Astrocyte of the cerebellum (primary cell): ENCODE results near the gene DENND4A.

ENCODE experiments used
- DNase-seq: peaks from one replicate; pipeline ENCODE4 v3.0.0-alpha.2; 2011; ENCODE audit warnings: low read depth
- H3K4me3 ChIP-seq: 2 replicates; pipeline ENCODE4 v1.5.1; 2011; ENCODE audit warnings: mild to moderate bottlenecking, low read depth, low read length, moderate library complexity
- in situ Hi-C: cut with HindIII; loops from 2 replicates; pipeline ENCODE4 v1.10.0; 2017; ENCODE audit warnings: low sequenced_read_pairs
- TF ChIP-seq, protein P1 (sequence below): IDR thresholded peaks from 2 replicates; pipeline ENCODE4 v1.5.1; 2012; ENCODE audit warnings: low read length, low read depth, moderate library complexity, mild to moderate bottlenecking; ENCODE audit errors: missing control alignments

The DENND4A gene

DNA sequence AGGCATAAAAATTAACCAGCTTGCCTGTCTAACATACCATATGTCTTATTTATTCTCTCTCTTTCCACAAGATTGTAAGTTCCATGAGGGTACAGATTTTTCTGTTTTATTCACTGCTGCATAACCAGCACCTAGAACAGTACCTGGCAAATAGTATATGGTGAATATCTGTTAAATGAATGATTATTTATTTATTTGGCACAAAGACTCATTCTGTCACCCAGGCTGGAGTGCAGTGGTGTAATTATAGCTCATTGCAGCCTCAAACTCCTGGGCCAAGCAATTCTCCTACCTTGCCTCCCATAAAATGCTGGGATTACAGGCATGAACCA is 24.9 kb downstream of the DENND4A start:
- DNase-seq = no peak
- TF ChIP-seq, protein P1, sequence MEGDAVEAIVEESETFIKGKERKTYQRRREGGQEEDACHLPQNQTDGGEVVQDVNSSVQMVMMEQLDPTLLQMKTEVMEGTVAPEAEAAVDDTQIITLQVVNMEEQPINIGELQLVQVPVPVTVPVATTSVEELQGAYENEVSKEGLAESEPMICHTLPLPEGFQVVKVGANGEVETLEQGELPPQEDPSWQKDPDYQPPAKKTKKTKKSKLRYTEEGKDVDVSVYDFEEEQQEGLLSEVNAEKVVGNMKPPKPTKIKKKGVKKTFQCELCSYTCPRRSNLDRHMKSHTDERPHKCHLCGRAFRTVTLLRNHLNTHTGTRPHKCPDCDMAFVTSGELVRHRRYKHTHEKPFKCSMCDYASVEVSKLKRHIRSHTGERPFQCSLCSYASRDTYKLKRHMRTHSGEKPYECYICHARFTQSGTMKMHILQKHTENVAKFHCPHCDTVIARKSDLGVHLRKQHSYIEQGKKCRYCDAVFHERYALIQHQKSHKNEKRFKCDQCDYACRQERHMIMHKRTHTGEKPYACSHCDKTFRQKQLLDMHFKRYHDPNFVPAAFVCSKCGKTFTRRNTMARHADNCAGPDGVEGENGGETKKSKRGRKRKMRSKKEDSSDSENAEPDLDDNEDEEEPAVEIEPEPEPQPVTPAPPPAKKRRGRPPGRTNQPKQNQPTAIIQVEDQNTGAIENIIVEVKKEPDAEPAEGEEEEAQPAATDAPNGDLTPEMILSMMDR = no peak
- H3K4me3 ChIP-seq = no peak overlapping the region
- in situ Hi-C loops = no loop called here

DNA sequence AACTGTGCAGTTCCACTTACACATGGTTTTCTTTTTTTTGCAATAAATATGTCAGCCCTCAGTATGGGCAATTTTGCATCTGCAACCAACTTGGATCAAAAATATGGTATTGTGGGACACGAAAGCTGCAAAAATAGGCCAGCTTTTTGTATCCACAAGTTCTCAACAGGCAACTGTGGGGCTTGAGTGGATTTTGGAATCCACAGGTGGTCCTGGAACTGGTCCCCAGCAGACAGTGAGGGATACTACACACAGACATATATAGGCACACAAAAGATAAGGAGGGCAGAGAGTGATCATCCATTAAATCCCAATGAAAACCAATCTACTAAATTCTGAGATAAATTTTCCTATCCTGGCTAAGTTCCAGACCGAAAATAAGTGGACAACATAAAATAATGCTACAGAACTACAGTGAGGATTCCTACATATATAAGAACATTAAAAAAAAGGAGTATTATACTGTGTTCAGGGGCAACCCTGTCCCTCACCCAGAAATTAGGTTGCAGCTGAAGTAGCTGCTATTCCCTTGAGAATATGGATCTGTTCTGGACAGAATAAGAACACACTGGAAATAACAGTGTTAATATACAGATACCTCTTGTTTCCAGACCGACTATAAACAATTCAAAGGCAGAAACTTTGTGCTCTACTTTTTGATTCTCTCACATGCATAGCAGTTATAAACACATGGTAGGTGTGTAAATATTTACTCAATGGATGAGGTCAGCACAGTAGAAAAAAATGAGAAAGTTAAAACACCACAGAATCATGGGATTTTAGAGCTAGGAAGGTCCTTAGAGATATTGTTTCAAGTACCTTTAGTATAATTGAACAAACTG is 25.4 kb downstream of the DENND4A start:
- TF ChIP-seq, protein P1 = no peak
- H3K4me3 ChIP-seq = no peak overlapping the region
- in situ Hi-C loops = no loop called here
- no peak for DNase-seq

DNA sequence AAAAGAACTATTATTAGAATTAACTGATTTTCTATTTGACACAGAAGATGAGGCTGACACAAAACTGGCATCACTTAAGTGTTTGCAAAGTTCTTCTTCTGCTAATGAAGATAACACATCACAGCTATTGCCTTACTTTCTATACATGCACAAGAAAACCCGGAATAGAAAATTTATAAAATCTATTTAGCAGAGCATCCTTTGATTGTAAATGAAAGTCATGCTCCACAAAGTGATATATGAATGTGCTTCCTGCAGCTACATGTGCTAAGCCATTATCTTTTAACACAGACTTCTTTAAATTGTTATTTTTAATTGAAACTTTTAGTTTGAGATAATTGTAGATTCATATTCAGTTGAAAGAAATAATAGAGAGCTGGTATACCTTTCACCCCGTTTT is 27.0 kb downstream of the DENND4A start:
- TF ChIP-seq, protein P1 = no peak
- in situ Hi-C loops = no loop called here
- no peak for DNase-seq
- H3K4me3 ChIP-seq = no peak overlapping the region

DNA sequence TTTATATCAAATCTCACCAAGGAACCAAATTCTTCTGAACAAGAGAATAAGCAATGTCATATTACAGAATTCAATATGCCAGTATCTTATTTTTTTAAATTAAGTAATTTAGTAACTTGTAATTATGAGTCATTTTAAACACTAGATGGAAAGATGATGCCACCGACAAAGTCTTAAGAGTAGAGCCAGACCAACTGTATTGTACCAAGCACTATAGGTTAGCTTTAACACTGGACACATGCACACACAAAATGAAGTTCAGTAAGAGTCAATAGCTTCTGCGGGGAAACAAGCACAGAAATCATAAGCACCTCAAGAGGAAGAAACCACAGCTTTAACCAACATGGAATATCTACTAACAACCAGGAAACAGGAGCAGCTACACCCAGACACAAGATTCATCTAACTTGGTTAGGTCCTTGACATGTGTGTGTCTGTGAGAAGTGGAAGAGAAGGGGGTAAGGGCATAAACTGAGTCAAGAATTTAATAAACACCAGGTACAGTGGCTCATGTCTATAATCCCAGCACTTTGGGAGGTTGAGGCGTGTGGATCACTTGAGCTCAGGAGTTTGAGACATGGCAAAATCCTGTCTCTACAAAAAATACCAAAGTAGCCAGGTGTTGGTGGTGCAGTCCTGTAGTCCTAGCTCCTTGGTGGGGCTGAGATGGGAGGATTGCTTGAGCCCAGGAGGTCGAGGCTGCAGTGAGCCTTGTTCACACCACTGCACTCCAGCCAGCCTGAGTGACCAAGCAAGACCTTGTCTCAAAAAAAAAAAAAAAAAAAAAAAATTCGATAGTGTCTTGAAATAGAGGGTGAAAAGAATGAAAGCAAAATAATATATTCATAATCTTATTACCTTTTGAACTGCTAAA is 28.9 kb downstream of the DENND4A start:
- in situ Hi-C loops = no loop called here
- TF ChIP-seq, protein P1 = no peak
- no peak for DNase-seq
- no peak overlapping the region for H3K4me3 ChIP-seq

DNA sequence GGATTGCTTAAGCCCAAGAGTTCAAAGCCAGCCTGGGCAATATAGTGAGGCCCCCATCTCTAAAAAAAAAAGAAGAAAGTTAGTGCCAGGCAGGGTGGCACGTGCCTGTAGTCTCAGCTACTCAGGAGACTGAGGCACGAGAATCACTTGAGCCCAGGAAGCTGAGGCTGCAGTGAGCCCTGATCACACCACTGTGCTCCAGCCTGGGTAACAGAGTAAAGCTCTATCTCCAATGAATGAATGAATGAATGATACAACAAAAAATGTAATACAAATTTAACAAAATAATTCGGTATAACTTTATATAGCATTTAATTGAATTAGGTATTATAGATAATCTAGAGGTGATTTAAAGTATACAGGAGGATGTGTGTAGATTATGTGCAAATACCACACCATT is 29.7 kb downstream of the DENND4A start:
- in situ Hi-C loops = no loop called here
- TF ChIP-seq, protein P1 = no peak
- H3K4me3 ChIP-seq = no peak overlapping the region
- DNase-seq = no peak

DNA sequence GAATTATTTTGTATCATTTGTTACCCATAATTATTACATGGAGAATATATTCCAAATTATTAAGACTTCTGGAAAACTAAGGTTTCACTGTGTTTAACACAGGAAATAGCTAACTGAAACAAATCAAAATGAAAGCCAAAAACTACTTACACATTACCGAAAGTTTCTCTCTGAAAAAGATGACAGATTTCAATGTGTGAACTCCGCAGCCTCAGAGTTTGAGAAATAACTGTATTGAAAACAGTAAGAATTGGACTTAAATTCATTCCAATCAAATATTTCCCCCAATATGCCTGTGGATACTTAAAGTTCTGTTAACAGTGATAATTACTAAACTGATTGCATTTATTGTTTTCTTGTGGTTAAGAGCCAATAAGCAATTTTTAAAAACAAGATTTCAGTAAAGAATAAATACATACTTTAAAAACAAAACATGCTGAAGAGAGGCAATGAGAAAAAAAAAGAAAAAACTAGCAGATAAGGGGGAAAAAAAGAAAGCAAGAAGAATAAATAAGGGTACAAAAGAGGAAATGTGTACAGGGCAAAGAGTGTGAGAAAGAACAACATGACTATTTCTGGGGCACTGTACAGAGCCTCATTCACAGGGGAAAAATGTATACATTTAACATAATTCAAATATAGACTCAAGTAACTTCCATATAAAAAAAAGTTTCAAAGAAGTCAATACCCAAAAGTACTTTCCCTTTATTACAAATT is 30.7 kb downstream of the DENND4A start:
- DNase-seq = no peak
- H3K4me3 ChIP-seq = no peak overlapping the region
- in situ Hi-C loops = no loop called here
- TF ChIP-seq, protein P1 = no peak
